ENCODE data around the gene HYOU1. TPM values are rescaled to one million over a fixed set of nuclear protein-coding genes. Genes with fewer than 3 reads are reported as not detected.
A peak's percentile ranks its signal among the peaks of the same experiment; 100 is the strongest.
"Not testable (repeated sequence)": the region's sequence is repeated elsewhere in the genome, so short reads cannot be mapped to it uniquely, and the experiment has no call there.

The HYOU1 gene
- total and polyA plus RNA-seq, 7 donors: 6.0 to 106 (median 26.8) TPM

DNA sequence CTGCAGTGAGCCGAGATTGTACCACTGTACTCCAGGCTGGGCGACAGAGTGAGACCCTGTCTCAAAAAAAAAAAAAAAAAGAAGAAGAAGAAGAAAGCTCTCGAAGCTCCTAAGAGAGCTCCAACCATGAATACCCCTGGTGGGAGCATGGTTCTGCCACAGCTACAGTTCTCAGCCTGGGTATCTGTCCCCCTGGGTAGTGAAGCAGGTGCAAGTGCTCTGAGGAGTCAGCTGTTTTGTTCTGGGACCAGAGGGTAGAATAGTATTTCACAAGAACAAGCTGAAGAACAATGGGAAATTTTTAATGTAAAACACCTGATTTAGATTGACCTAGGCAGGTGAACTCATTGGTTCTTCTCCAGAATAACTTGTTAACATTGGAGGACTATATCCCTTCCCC, 4.3 kb upstream of the HYOU1 start:
- TF ChIP-seq POLR2A (IDR thresholded peaks at IDR 0.05) (no peak), EP300 (IDR thresholded peaks at IDR 0.05) (no peak), POLR2AphosphoS5 (IDR thresholded peaks at IDR 0.05) (no peak)
- TF ChIP-seq, protein P1, sequence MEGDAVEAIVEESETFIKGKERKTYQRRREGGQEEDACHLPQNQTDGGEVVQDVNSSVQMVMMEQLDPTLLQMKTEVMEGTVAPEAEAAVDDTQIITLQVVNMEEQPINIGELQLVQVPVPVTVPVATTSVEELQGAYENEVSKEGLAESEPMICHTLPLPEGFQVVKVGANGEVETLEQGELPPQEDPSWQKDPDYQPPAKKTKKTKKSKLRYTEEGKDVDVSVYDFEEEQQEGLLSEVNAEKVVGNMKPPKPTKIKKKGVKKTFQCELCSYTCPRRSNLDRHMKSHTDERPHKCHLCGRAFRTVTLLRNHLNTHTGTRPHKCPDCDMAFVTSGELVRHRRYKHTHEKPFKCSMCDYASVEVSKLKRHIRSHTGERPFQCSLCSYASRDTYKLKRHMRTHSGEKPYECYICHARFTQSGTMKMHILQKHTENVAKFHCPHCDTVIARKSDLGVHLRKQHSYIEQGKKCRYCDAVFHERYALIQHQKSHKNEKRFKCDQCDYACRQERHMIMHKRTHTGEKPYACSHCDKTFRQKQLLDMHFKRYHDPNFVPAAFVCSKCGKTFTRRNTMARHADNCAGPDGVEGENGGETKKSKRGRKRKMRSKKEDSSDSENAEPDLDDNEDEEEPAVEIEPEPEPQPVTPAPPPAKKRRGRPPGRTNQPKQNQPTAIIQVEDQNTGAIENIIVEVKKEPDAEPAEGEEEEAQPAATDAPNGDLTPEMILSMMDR (IDR thresholded peaks at IDR 0.05): no peak
- no peak overlapping the region for H3K27ac ChIP-seq
- WGBS, 2 donors: 94 to 97% methylated on average over 3 of the region's 3 CpGs
- H3K36me3 ChIP-seq: no peaks in the 10 kb centered on the region
- intact Hi-C loops (cut with DNase I): no loop called here
- H3K9me3 ChIP-seq: no peaks in the 10 kb centered on the region
- no peak for DNase-seq
- no peak overlapping the region for H3K4me3 ChIP-seq
- H3K4me1 ChIP-seq: peaks cover 0 to 28% (median 19%) of the 10 kb centered on the region in 4 donors
- no peaks in the 10 kb centered on the region for H3K27me3 ChIP-seq

DNA sequence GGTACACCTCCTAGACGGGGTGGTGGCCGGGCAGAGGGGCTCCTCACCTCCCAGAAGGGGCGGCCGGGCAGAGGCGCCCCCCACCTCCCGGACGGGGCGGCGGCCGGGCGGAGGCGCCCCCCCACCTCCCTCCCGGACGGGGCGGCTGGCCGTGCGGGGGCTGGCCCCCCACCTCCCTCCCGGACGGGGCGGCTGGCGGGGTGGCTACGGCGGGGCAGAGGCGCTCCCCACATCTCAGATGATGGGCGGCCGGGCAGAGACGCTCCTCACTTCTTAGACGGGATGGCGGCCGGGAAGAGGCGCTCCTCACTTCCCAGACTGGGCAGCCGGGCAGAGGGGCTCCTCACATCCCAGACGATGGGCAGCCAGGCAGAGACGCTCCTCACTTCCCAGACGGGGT, 2.1 kb upstream of the HYOU1 start:
- H3K27me3 ChIP-seq; intact Hi-C loops (cut with DNase I); H3K9me3 ChIP-seq; H3K27ac ChIP-seq; DNase-seq; H3K4me3 ChIP-seq: not testable (repeated sequence)
- WGBS, 2 donors: 91 to 93% methylated on average over 32 of the region's 35 CpGs
- H3K4me1 ChIP-seq: peaks cover 0 to 31% (median 26%) of the 10 kb centered on the region in 4 donors
- H3K36me3 ChIP-seq: peaks cover 0 to 11% (median 9%) of the 10 kb centered on the region in 4 donors

GRCh38 chr11:119056421-119056999, 495 bp downstream of the HYOU1 start:
- Histone ChIP-seq H3K9me3 (no peaks in the 10 kb centered on the region), H3K36me3 (peaks cover 9 to 37% (median 28%) of the 10 kb centered on the region in 4 donors), H3K27ac (peak overlapping the region; percentile 82 to 96 (median 92)), H3K27me3 (no peaks in the 10 kb centered on the region), H3K4me3 (peak overlapping the region; percentile 68 to 96 (median 80)), H3K4me1 (peaks cover 0 to 25% (median 23%) of the 10 kb centered on the region in 4 donors)
- TF ChIP-seq EP300 (IDR thresholded peaks at IDR 0.05) (no peak), POLR2A (IDR thresholded peaks at IDR 0.05) (no peak), POLR2AphosphoS5 (IDR thresholded peaks at IDR 0.05) (no peak)
- TF ChIP-seq, protein P1 (IDR thresholded peaks at IDR 0.05): no peak
- 1% methylated on average over 48 of the region's 48 CpGs for WGBS, 2 donors
- intact Hi-C loops (cut with DNase I): no loop called here
- peak; percentile 77 for DNase-seq

DNA sequence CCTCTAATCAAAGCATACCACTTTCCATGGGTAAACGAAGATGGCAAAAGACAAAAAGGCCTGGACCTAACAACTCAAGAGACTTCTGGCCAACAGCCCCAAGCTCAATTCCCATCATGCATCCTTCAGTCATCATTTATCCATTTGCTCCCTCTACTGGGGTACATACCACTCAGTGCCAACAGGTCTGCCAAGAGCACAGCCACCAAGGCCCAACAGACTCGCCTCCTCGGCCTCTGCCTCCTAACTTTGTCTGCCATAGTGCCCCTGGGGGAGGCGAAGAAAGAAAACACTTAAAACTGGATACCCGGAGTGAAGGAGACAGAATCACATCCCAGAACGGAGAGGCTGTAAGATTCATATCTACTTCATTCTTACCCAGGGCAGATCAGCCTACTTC, 1.1 kb downstream of the HYOU1 start:
- intact Hi-C loops (cut with DNase I): no loop called here
- no peaks in the 10 kb centered on the region for H3K9me3 ChIP-seq
- peak overlapping the region in 2 of 4 donors; percentile 82 to 96 for H3K27ac ChIP-seq
- no peak for DNase-seq
- peaks cover 0 to 25% (median 23%) of the 10 kb centered on the region in 4 donors for H3K4me1 ChIP-seq
- no peaks in the 10 kb centered on the region for H3K27me3 ChIP-seq
- peak overlapping the region; percentile 68 to 96 (median 80) for H3K4me3 ChIP-seq
- no peak for TF ChIP-seq EP300 (IDR thresholded peaks at IDR 0.05)
- no peak for TF ChIP-seq POLR2AphosphoS5 (IDR thresholded peaks at IDR 0.05)
- no peak for TF ChIP-seq POLR2A (IDR thresholded peaks at IDR 0.05)
- TF ChIP-seq, protein P1 (IDR thresholded peaks at IDR 0.05): no peak
- 44 to 58% methylated on average over 6 of the region's 6 CpGs for whole genome bisulfite sequencing, 2 donors
- H3K36me3 ChIP-seq: peaks cover 9 to 43% (median 35%) of the 10 kb centered on the region in 4 donors

- no peak overlapping the region for H3K27ac ChIP-seq
- no peaks in the 10 kb centered on the region for H3K27me3 ChIP-seq
- no peak overlapping the region for H3K4me3 ChIP-seq
- peaks cover 0 to 25% (median 23%) of the 10 kb centered on the region in 4 donors for H3K4me1 ChIP-seq
- no peak for TF ChIP-seq EP300 (IDR thresholded peaks at IDR 0.05)
- no peak for TF ChIP-seq POLR2A (IDR thresholded peaks at IDR 0.05)
- no peak for TF ChIP-seq POLR2AphosphoS5 (IDR thresholded peaks at IDR 0.05)
- TF ChIP-seq, protein P1 (IDR thresholded peaks at IDR 0.05): no peak
- intact Hi-C loops (cut with DNase I): no loop called here
- 97% methylated on average over 10 of the region's 10 CpGs for WGBS, 2 donors
- no peak for DNase-seq
- no peaks in the 10 kb centered on the region for H3K9me3 ChIP-seq
- peaks cover 17 to 58% (median 46%) of the 10 kb centered on the region in 4 donors for H3K36me3 ChIP-seq
Measured at GRCh38 chr11:119054418-119054817, 2.6 kb downstream of the HYOU1 start.

Data from sigmoid colon (tissue), 7 donors.